ENCODE results near the gene RNF152. TPM values are rescaled to one million over a fixed set of nuclear protein-coding genes. Genes with fewer than 3 reads are reported as not detected.

The RNF152 gene
- total and polyA plus RNA-seq, 2 of the 4 experiments (the other 2 are of a cell fraction) = 7.5 to 18.5 TPM

DNA sequence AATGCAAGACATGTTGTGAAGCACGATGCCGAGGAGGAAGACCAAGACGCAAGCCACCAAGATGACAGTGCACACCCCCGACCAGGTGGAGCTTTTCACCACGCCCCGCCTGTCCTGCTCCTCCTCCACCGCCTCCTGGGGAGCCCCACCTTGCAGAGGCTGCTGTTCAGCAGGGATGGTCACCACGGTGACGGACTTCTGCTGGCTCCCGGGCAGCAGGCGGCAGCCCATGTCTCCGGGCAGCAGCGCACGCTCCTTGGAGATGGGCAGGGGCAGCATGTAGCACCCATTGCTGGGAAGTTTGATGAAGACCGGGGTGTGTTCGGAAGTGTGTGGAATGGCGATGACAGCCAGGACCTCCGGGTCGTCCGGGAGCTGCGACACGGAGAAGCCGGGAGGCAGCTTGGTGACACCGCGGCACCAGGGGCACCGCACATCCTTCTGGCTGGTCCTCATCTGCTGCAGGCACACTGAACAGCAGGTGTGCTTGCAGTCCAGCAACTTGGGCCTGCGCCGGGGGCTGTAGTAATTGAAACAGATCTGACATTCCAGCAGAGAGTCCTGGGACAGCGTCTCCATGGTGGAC lies 76.8 kb downstream of the RNF152 start:
- no peaks in the 10 kb centered on the region for H3K9me3 ChIP-seq (ENCODE audit: control insufficient read depth, insufficient read depth, low read length)
- no peak overlapping the region for H3K4me3 ChIP-seq (ENCODE audit: insufficient read depth, low read depth, low read length)
- no peak overlapping the region for H3K14ac ChIP-seq (replicated peaks; ENCODE audit: low read depth, low read length)
- no peak overlapping the region for H4K91ac ChIP-seq (ENCODE audit: insufficient read depth, low read depth, low read length)
- H3K4ac ChIP-seq (ENCODE audit: low read depth, low read length) = no peak overlapping the region
- no peak overlapping the region for H3K4me2 ChIP-seq (ENCODE audit: low read depth, low read length)
- H2BK20ac ChIP-seq (ENCODE audit: low read depth, low read length) = no peak overlapping the region
- H3K79me1 ChIP-seq (ENCODE audit: low read depth in 1 of 2, low read length in 2 of 2) = peaks cover 4 to 26% of the 10 kb centered on the region in 2 experiments; a peak in 3 of 4 replicates
- H2AK9ac ChIP-seq (replicated peaks; ENCODE audit: low read depth, low read length, poor library complexity) = no peak overlapping the region
- no peak overlapping the region for H2BK120ac ChIP-seq (ENCODE audit: low read depth, low read length)
- H3K56ac ChIP-seq (ENCODE audit: extremely low read depth, insufficient read depth, low read length) = no peak overlapping the region
- no peaks in the 10 kb centered on the region for H4K20me1 ChIP-seq (ENCODE audit: insufficient read depth, low read length)
- H2BK15ac ChIP-seq (ENCODE audit: low read depth, low read length) = no peak overlapping the region
- no peak overlapping the region for H3K27ac ChIP-seq (ENCODE audit: insufficient read depth, low read length)
- H2AFZ ChIP-seq (replicated peaks; ENCODE audit: low read length, poor library complexity) = no peak overlapping the region
- POLR2A ChIA-PET (ENCODE audit: unreplicated experiment) = no interaction called here
- CTCF ChIA-PET = no interaction called here
- H3K36me3 ChIP-seq (ENCODE audit: control insufficient read depth, insufficient read depth, low read length) = peaks cover 18% of the 10 kb centered on the region
- no peak for DNase-seq
- H2BK5ac ChIP-seq (ENCODE audit: low read depth, low read length, poor library complexity, severe bottlenecking) = no peak overlapping the region
- intact Hi-C loops (cut with micrococcal nuclease) (no loop called here), dilution Hi-C loops (cut with HindIII; ENCODE audit: low sequenced_read_pairs, unreplicated experiment) (no loop called here), in situ Hi-C loops (cut with MboI; ENCODE audit: low sequenced_read_pairs) (no loop called here)
- ATAC-seq (ENCODE audit: low read depth) = no peak
- TF ChIP-seq FOS (IDR thresholded peaks at IDR 0.05; ENCODE audit: low read depth, low read length) = no peak
- TF ChIP-seq MAFK (IDR thresholded peaks at IDR 0.05; ENCODE audit: low read depth, low read length) = no peak
- TF ChIP-seq, protein P1, sequence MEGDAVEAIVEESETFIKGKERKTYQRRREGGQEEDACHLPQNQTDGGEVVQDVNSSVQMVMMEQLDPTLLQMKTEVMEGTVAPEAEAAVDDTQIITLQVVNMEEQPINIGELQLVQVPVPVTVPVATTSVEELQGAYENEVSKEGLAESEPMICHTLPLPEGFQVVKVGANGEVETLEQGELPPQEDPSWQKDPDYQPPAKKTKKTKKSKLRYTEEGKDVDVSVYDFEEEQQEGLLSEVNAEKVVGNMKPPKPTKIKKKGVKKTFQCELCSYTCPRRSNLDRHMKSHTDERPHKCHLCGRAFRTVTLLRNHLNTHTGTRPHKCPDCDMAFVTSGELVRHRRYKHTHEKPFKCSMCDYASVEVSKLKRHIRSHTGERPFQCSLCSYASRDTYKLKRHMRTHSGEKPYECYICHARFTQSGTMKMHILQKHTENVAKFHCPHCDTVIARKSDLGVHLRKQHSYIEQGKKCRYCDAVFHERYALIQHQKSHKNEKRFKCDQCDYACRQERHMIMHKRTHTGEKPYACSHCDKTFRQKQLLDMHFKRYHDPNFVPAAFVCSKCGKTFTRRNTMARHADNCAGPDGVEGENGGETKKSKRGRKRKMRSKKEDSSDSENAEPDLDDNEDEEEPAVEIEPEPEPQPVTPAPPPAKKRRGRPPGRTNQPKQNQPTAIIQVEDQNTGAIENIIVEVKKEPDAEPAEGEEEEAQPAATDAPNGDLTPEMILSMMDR (conservative IDR thresholded peaks at IDR 0.05; ENCODE audit: low read depth, low read length) = no peak
- TF ChIP-seq CEBPB (IDR thresholded peaks at IDR 0.05; ENCODE audit: low read depth, low read length) = no peak
- no peaks in the 10 kb centered on the region for H3K27me3 ChIP-seq (ENCODE audit: control insufficient read depth, insufficient read depth, low read length)
- 99% methylated on average over 25 of the region's 29 CpGs; no CpG with 5 or more reads in 1 of the 2 experiments for WGBS, 2 experiments (ENCODE audit: extremely low coverage in 2 of 2, insufficient read length in 1 of 2)
- H3K9ac ChIP-seq (ENCODE audit: low read depth, low read length) = no peak overlapping the region
- no peak overlapping the region for H3K23ac ChIP-seq (ENCODE audit: low read depth, low read length)
- no peak overlapping the region for H3K18ac ChIP-seq (ENCODE audit: low read depth, low read length)
- no peak overlapping the region for H4K8ac ChIP-seq (ENCODE audit: low read depth in 2 of 2, low read length in 2 of 2)
- BruUV-seq (replicated peaks) = no TSS peak
- no peak overlapping the region for H2AK5ac ChIP-seq (ENCODE audit: low read depth, low read length)
- H3K9me1 ChIP-seq (ENCODE audit: insufficient read depth, low read length) = peaks cover 4% of the 10 kb centered on the region; the same call in 1 of the 2 replicates
- no peak overlapping the region for H4K5ac ChIP-seq (ENCODE audit: low read depth, low read length)
- H3K4me1 ChIP-seq (ENCODE audit: control insufficient read depth, insufficient read depth, low read length) = peaks cover 4% of the 10 kb centered on the region; the same call in 1 of the 2 replicates

All from IMR-90 (cell line).